ENCODE data around the gene SLC6A5.

- no peak for TF ChIP-seq EZH2 (IDR thresholded peaks at IDR 0.05; ENCODE audit: low read length, unreplicated experiment)
- no peak for TF ChIP-seq CTCF (conservative IDR thresholded peaks at IDR 0.05; ENCODE audit: low read depth, low read length)
These were observed 45.0 kb downstream of the SLC6A5 start for GRCh38 chr11:20644360-20644759.

Data from PC-3 (cell line).